ENCODE data around the gene BIRC7. TPM values are rescaled to one million over a fixed set of nuclear protein-coding genes. Genes with fewer than 3 reads are reported as not detected.

Gene BIRC7
- total and polyA plus RNA-seq, 2 donors (not counting 3 experiments of a cell fraction or from before 2014, with no cell fraction given), result not detected

GRCh38 chr20:63191400-63191799 lies 44.3 kb upstream of the BIRC7 start:
- Histone ChIP-seq H4K20me1 (replicated peaks; ENCODE audit: control insufficient read depth, extremely low read depth, insufficient read depth, low read length) (no peaks in the 10 kb centered on the region), H3K9ac (replicated peaks; ENCODE audit: extremely low read depth, insufficient read depth, low read length) (no peak overlapping the region), H3K4me3 (replicated peaks in 1 of 3; ENCODE audit: insufficient read depth in 1 of 3, low read depth in 1 of 3, low read length in 3 of 3) (no peak overlapping the region), H3K4me1 (ENCODE audit: control insufficient read depth, extremely low read depth, insufficient read depth, low read length) (no peaks in the 10 kb centered on the region), H3K4me2 (ENCODE audit: insufficient read depth, low read length) (no peak overlapping the region), H3K27me3 (ENCODE audit: control insufficient read depth in 2 of 2, insufficient read depth in 2 of 2, low read length in 2 of 2) (no peaks in the 10 kb centered on the region), H3K27ac (ENCODE audit: insufficient read depth, low read depth, low read length) (no peak overlapping the region), H3K79me2 (ENCODE audit: control insufficient read depth, insufficient read depth, low read length) (no peaks in the 10 kb centered on the region), H2AFZ (ENCODE audit: low read depth, low read length) (no peak overlapping the region), H3K9me1 (replicated peaks; ENCODE audit: control insufficient read depth, extremely low read depth, insufficient read depth, low read length) (no peaks in the 10 kb centered on the region), H3K36me3 (ENCODE audit: control insufficient read depth in 2 of 2, extremely low read depth in 1 of 2, insufficient read depth in 2 of 2, low read length in 2 of 2) (peaks cover 0 to 9% of the 10 kb centered on the region in 2 experiments), H3K9me3 (replicated peaks; ENCODE audit: control insufficient read depth, insufficient read depth, low read length) (no peaks in the 10 kb centered on the region)
- intact Hi-C loops (cut with micrococcal nuclease) (no loop called here), dilution Hi-C loops (cut with MboI; ENCODE audit: extremely low pct_ligation_motif_present, low sequenced_read_pairs) (no loop called here)
- TF ChIP-seq JUN (IDR thresholded peaks at IDR 0.05; ENCODE audit: borderline replicate concordance, insufficient read depth, insufficient read length, low read depth), result no peak
- no TSS peak for BruUV-seq (replicated peaks)
- FAIRE-seq (no peak), DNase-seq (ENCODE audit: low read depth, low spot score) (no peak)
- ChIA-PET POLR2A (no interaction called here), CTCF (interaction anchor here (2.3 kb wide), 1 partner anchor 32 kb away, joined by 8 read pairs; no protein-coding TSS in a partner anchor)

- Histone ChIP-seq H3K4me1 (ENCODE audit: control insufficient read depth, extremely low read depth, insufficient read depth, low read length) (no peaks in the 10 kb centered on the region), H3K27ac (ENCODE audit: insufficient read depth, low read depth, low read length) (no peak overlapping the region), H3K9ac (replicated peaks; ENCODE audit: extremely low read depth, insufficient read depth, low read length) (no peak overlapping the region), H4K20me1 (replicated peaks; ENCODE audit: control insufficient read depth, extremely low read depth, insufficient read depth, low read length) (peaks cover 2% of the 10 kb centered on the region), H3K9me3 (replicated peaks; ENCODE audit: control insufficient read depth, insufficient read depth, low read length) (no peaks in the 10 kb centered on the region), H2AFZ (ENCODE audit: low read depth, low read length) (no peak overlapping the region), H3K9me1 (replicated peaks; ENCODE audit: control insufficient read depth, extremely low read depth, insufficient read depth, low read length) (no peaks in the 10 kb centered on the region), H3K27me3 (ENCODE audit: control insufficient read depth in 2 of 2, insufficient read depth in 2 of 2, low read length in 2 of 2) (no peaks in the 10 kb centered on the region), H3K4me3 (replicated peaks in 1 of 3; ENCODE audit: insufficient read depth in 1 of 3, low read depth in 1 of 3, low read length in 3 of 3) (no peak overlapping the region), H3K4me2 (ENCODE audit: insufficient read depth, low read length) (no peak overlapping the region), H3K36me3 (ENCODE audit: control insufficient read depth in 2 of 2, extremely low read depth in 1 of 2, insufficient read depth in 2 of 2, low read length in 2 of 2) (peaks cover 0 to 12% of the 10 kb centered on the region in 2 experiments), H3K79me2 (ENCODE audit: control insufficient read depth, insufficient read depth, low read length) (peaks cover 12% of the 10 kb centered on the region)
- intact Hi-C loops (cut with micrococcal nuclease) (no loop called here), dilution Hi-C loops (cut with MboI; ENCODE audit: extremely low pct_ligation_motif_present, low sequenced_read_pairs) (no loop called here)
- POLR2A ChIA-PET, result no interaction called here
- TF ChIP-seq POLR2A (IDR thresholded peaks at IDR 0.05; ENCODE audit: low read depth, low read length) (no peak), GATA2 (IDR thresholded peaks at IDR 0.05; ENCODE audit: insufficient read depth, insufficient read length, low read depth, low read length) (no peak), JUN (IDR thresholded peaks at IDR 0.05; ENCODE audit: borderline replicate concordance, insufficient read depth, insufficient read length, low read depth) (no peak), FOS (IDR thresholded peaks at IDR 0.05; ENCODE audit: borderline replicate concordance, insufficient read depth, low read length) (no peak), MAX (IDR thresholded peaks at IDR 0.05; ENCODE audit: insufficient read depth, insufficient read length) (no peak), CTCF (IDR thresholded peaks at IDR 0.05; ENCODE audit: extremely low read depth in 1 of 2, insufficient read depth in 1 of 2, low read depth in 1 of 2, low read length in 2 of 2) (no peak), POLR2AphosphoS5 (IDR thresholded peaks at IDR 0.05; ENCODE audit: insufficient read depth, low read depth, low read length) (no peak), EZH2 (IDR thresholded peaks at IDR 0.05; ENCODE audit: borderline replicate concordance, low read depth, low read length, severe bottlenecking) (no peak), MYC (IDR thresholded peaks at IDR 0.05; ENCODE audit: low read depth, low read length) (no peak)
- CTCF ChIA-PET, result interaction anchor here (1.1 to 2.3 kb wide), 2 partner anchors 9 to 31 kb away, joined by 5 to 8 read pairs; no protein-coding TSS in a partner anchor
- no peak for FAIRE-seq
- BruUV-seq (replicated peaks), result no TSS peak
- no peak for DNase-seq (ENCODE audit: low read depth, low spot score)
Observed at GRCh38 chr20:63192721-63193120, 43.0 kb upstream of the BIRC7 start.

All from endothelial cell of umbilical vein (primary cell).